ENCODE measurements around the gene PCGF1. TPM values are rescaled to one million over a fixed set of nuclear protein-coding genes. Genes with fewer than 3 reads are reported as not detected.

PCGF1 gene
- total and polyA plus RNA-seq, 9 of the 15 experiments (the other 6 are each of a cell fraction or from before 2014, with no cell fraction given) = 20.3 to 45.7 (median 29.3) TPM

- peaks cover 32% of the 10 kb centered on the region for H3K79me2 ChIP-seq (ENCODE audit: control insufficient read depth, insufficient read depth, low read length)
- H3K9me1 ChIP-seq (ENCODE audit: control insufficient read depth, insufficient read depth, low read length) = no peaks in the 10 kb centered on the region
- intact Hi-C loops (cut with micrococcal nuclease) (loop anchor here (1.0 to 2.0 kb wide), 5 partner anchors 20 to 104 kb away; partner anchors contain the start of genes AUP1, HTRA2 and INO80B), in situ Hi-C loops (cut with MboI) (no loop called here)
- peak; percentile 90 to 96 (median 91) for DNase-seq (ENCODE audit: extremely low read depth in 1 of 4, low spot score in 3 of 4)
- peak within 1 kb of the TSS; percentile 83 to 93 for H3K9ac ChIP-seq (ENCODE audit: insufficient read depth in 1 of 2, low read depth in 2 of 2, low read length in 2 of 2)
- TSS peak; percentile 94 for BruUV-seq (replicated peaks)
- peak within 1 kb of the TSS; percentile 100 for H2AFZ ChIP-seq (ENCODE audit: low read depth, low read length)
- peak; percentile 95 for FAIRE-seq
- H4K20me1 ChIP-seq (replicated peaks; ENCODE audit: control insufficient read depth, insufficient read depth, low read length) = no peaks in the 10 kb centered on the region; the same call in 1 of the 2 replicates
- ChIA-PET POLR2A (interaction anchor here (0.6 to 3.9 kb wide), 13 partner anchors 11 to 107 kb away, joined by 3 to 28 read pairs (median 5); partner anchors contain the start of genes AUP1, HTRA2, INO80B and MOGS), CTCF (ENCODE audit: low intra/inter-chr PET ratio) (interaction anchor here (0.6 to 2.0 kb wide), 5 partner anchors 28 to 105 kb away, joined by 3 to 12 read pairs (median 4); partner anchors contain the start of gene INO80B)
- ATAC-seq = peak; percentile 95
- H3K4me1 ChIP-seq (replicated peaks in 1 of 2; ENCODE audit: control insufficient read depth in 2 of 2, insufficient read depth in 2 of 2, low read length in 2 of 2) = peaks cover 8 to 23% of the 10 kb centered on the region in 2 experiments; a peak in 4 of 5 replicates
- no peaks in the 10 kb centered on the region for H3K9me3 ChIP-seq (replicated peaks; ENCODE audit: control insufficient read depth, insufficient read depth, low read depth, low read length)
- WGBS (ENCODE audit: insufficient coverage, low coverage, missing lambda C conversion rate) = under 1% methylated on average over 38 of the region's 50 CpGs
- H3K4me2 ChIP-seq (ENCODE audit: insufficient read depth, low read length) = peak within 1 kb of the TSS; percentile 99
- peak within 1 kb of the TSS; percentile 92 for H3K27ac ChIP-seq (ENCODE audit: extremely low read depth, low read depth, low read length)
- no peaks in the 10 kb centered on the region for H3K27me3 ChIP-seq (ENCODE audit: control insufficient read depth in 2 of 2, insufficient read depth in 2 of 2, low read length in 2 of 2)
- H3K36me3 ChIP-seq (ENCODE audit: control insufficient read depth, insufficient read depth, low read length) = peaks cover 26% of the 10 kb centered on the region
- H3K4me3 ChIP-seq = peak within 1 kb of the TSS; percentile 86
- TF ChIP-seq ZBTB9 (CRISPR knock-in tag; IDR thresholded peaks at IDR 0.05) (no peak), POU5F1 (IDR thresholded peaks at IDR 0.05; ENCODE audit: borderline replicate concordance, low read depth, low read length, partially characterized antibody) (peak; percentile 86), ARNT (IDR thresholded peaks at IDR 0.05) (peak; percentile 73 to 81), E2F3 (CRISPR knock-in tag; IDR thresholded peaks at IDR 0.05) (no peak), ZNF592 (IDR thresholded peaks at IDR 0.05) (peak; percentile 32; the same call in 1 of the 2 replicates), ZBTB12 (CRISPR knock-in tag; IDR thresholded peaks at IDR 0.05) (0 out of 2 replicates have a peak, but pooled peaks have one; percentile 3), RBFOX2 (IDR thresholded peaks at IDR 0.05; ENCODE audit: low read depth, low read length) (peak; percentile 83), NCOR1 (IDR thresholded peaks at IDR 0.05) (peak; percentile 78)
- TF ChIP-seq, protein P1, sequence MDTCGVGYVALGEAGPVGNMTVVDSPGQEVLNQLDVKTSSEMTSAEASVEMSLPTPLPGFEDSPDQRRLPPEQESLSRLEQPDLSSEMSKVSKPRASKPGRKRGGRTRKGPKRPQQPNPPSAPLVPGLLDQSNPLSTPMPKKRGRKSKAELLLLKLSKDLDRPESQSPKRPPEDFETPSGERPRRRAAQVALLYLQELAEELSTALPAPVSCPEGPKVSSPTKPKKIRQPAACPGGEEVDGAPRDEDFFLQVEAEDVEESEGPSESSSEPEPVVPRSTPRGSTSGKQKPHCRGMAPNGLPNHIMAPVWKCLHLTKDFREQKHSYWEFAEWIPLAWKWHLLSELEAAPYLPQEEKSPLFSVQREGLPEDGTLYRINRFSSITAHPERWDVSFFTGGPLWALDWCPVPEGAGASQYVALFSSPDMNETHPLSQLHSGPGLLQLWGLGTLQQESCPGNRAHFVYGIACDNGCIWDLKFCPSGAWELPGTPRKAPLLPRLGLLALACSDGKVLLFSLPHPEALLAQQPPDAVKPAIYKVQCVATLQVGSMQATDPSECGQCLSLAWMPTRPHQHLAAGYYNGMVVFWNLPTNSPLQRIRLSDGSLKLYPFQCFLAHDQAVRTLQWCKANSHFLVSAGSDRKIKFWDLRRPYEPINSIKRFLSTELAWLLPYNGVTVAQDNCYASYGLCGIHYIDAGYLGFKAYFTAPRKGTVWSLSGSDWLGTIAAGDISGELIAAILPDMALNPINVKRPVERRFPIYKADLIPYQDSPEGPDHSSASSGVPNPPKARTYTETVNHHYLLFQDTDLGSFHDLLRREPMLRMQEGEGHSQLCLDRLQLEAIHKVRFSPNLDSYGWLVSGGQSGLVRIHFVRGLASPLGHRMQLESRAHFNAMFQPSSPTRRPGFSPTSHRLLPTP (IDR thresholded peaks at IDR 0.05; ENCODE audit: borderline replicate concordance, extremely low read depth, insufficient read length) = no peak
These were observed 24.5 kb downstream of the PCGF1 start, which contains the start of the genes CCDC142 and TTC31 for GRCh38 chr2:74482801-74483674. CCDC142 (minus strand) TSS chr2:74482998; CDS start chr2:74482837, 161 bp downstream. TTC31 (plus strand) TSS chr2:74483081; CDS start chr2:74483096, 15 bp downstream.

Data from K562 (cell line).